Activated naive CD4-positive, alpha-beta T cell treated with anti-CD3 and anti-CD28 coated beads, Interleukin-2, amount 50 U/mL, for 16 hours (primary cell): ENCODE data around the gene MMP20.
"Not testable (repeated sequence)": the region's sequence is repeated elsewhere in the genome, so short reads cannot be mapped to it uniquely, and the experiment has no call there.

Source experiments
- DNase-seq: peaks from one replicate; pipeline ENCODE4 v3.0.0-alpha.2; 2020

Gene MMP20, protein sequence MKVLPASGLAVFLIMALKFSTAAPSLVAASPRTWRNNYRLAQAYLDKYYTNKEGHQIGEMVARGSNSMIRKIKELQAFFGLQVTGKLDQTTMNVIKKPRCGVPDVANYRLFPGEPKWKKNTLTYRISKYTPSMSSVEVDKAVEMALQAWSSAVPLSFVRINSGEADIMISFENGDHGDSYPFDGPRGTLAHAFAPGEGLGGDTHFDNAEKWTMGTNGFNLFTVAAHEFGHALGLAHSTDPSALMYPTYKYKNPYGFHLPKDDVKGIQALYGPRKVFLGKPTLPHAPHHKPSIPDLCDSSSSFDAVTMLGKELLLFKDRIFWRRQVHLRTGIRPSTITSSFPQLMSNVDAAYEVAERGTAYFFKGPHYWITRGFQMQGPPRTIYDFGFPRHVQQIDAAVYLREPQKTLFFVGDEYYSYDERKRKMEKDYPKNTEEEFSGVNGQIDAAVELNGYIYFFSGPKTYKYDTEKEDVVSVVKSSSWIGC

DNA sequence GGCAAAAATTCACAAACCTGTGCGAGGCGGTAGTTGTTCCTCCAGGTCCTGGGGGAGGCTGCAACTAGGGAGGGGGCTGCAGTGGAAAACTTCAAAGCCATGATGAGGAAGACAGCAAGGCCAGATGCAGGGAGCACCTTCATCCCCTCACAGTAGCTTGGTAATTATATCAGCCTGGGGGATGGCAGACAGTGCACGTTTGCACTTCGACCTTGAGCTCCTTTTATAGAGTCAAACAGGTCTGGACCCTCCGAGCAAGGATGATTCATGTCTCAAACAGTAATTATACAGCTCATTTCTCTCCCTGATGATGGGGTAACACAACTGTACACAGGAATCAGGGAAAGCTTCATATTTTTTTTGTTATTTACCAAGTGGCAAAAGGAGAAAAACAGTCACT is at the start of gene MMP20:
TSS of gene MMP20 (minus strand) at position 156 of the 400 bp plus-strand sequence. CDS start at position 143, 13 bp downstream.
- DNase-seq, result no peak

DNA sequence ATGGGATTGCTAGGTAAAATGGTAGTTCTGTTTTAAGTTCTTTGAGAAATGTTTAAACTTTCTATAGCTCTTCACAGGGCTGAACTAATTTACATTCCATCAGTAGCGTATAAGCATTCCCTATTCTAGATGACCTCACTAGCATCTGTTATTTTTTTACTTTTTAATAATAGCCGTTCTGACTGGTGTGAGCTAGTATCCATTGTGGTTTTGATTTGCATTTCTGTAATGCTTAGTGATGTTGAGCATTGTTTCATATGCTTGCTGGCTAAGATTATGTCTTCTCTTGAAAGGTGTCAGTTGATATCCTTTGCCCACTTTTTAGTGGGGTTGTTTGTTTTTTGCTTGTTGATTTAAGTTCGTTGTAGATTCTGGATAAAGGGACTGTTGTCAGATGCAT is 44.5 kb upstream of the MMP20 start:
- DNase-seq, result no peak

DNA sequence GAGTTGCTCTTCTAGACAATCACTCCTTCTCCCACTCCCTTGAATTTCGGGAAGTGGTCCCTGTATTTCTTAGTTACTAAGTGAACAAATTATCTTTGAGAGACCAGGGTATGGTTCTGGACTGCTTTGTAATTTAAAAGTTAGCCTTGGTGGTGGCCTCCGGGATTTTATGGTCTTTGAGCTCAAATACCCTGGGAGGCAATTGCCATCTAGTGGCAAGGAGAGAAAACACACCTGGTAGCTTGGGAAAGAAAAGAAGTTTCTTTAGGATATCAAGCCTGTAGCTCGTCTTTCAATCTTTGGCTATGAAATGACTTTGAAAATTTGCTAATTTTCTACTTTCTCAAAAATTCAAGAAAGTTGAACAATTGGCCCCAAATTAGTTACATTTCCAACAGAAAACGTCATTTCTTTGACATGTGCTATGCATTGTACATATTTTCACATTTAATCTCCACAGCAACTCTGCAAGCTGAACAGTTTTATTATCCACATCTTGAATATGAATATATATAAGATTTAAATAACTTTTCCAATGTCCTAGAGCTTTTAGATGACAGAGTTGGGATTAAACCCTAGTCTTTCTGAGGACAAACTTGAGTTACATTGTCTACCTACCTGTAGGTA is 41.3 kb upstream of the MMP20 start:
- DNase-seq, result no peak

DNA sequence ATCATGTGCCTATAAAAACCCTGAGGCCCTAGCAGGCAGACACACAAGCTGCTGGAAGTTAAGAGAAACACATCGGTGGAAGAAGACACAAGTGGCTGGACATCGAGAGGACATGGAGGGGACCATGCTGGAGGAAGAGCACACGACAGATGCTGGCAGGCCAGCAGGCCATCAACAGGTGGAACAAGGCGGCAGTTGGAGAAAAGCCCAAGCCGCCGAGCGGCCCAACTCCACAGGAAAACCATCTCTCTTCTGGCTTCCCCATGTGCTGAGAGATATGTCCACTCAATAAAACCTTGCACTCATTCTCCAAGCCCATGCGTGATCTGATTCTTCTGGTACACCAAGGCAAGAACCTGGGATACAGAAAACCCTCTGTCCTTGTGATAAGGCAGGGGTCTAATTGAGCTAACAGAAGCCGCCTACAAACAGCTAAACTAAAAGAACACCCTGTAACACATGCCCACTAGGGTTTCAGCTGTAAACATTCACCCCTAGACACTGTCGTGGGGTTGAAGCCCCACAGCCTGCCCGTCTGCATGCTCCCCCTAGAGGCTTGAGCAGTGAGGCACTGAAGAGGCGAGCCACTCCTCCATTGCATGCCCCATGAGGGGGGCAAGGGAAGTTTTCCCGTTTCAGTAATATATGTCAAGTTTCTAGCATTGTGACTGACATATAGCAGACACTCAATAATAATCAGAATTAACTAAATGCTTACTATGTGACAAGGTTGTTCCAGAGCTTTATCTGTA is 39.0 kb upstream of the MMP20 start:
- no peak for DNase-seq

DNA sequence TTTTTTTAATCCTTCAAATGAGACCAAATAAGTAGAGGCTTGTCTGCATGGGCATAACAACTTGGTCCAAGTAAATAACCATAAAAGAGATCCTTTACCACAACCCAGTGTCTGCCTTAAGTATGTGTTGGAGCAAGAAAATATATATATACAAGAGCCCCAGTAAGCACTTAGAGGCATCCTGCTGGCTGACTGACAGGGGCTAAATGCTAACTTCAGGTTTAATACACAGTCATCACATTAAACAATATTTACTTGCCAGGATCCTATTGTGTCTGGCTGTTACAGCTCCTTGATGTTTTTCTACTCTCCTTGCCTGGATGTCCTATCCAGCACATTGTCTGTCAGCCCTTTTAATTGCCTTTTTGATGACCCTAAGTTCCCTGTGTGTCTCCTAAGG is 37.5 kb upstream of the MMP20 start:
- no peak for DNase-seq

DNA sequence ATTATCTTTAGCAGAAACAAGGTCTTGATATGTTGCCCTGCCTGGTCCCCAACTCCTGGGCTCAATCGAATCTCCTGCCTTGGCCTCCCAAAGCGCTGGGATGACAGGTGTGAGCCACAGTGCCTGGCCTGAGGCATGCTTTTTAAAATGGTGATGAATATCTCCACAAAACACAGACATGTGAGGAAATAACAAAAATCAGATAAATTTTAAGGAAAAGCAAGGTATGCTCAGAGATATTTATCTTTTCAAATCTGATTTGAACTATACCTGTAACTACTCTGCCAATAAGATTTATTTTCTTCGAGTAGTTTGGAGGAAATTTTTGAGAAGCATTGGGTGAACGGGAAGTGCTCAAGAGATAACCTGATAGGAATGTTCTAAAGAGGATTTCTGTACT is 35.9 kb upstream of the MMP20 start:
- no peak for DNase-seq

DNA sequence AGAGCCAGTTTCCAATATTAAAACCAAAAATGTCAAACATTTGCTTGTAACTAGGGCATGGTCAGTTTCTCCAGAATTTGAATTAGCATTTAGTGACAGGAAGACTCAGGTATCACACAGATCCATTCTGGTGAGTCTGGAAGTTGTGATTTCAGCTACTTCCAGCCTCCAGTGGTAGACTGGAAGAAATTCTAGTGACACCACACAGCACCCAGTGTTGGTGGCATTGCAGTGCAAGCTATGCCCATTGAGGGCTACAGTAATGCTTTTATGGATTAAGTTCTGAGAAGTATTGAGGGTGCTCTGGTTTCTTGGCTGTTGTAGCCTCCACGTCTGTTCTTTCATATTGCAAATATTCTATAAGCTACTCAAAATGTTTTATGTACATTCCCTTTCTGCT is 31.4 kb upstream of the MMP20 start:
- DNase-seq, result no peak

DNA sequence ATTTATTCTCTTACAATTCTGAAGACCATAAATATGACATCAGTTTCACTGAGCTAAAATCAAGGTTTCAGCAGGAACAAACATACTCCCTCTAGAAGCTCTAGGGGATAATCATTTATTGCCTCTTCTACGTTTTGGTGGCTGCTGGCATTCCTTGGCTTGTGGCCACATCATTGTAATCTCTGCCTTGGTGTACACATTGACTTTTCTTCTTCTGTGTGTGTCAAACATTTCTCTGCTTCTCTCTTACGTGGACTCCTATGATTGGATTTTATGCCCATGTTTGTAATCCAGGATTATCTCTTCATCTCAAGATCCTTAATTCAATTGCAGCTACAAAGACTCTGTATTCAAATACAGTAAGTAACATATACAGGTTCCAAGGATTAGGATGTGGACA is 30.4 kb upstream of the MMP20 start:
- no peak for DNase-seq

DNA sequence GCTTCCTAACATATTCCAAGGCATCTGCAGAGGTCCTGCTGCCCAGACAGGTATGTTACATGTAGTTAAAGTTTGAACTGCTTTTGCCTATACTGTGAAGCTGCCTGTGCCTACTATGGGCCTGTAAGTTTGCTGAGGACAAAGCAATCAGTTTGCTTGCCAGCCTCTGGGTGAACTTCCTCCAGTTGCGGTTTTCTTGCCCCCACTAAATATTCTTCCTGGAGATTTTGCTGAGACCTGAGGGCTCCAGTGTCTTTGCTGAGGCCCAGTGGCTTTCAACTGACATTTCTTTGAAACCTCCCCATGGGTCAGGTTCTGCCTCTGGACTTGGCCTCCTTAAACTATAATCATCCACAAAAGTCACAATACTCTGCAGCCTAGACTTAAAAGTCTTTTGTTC is 29.6 kb upstream of the MMP20 start:
- DNase-seq, result no peak

DNA sequence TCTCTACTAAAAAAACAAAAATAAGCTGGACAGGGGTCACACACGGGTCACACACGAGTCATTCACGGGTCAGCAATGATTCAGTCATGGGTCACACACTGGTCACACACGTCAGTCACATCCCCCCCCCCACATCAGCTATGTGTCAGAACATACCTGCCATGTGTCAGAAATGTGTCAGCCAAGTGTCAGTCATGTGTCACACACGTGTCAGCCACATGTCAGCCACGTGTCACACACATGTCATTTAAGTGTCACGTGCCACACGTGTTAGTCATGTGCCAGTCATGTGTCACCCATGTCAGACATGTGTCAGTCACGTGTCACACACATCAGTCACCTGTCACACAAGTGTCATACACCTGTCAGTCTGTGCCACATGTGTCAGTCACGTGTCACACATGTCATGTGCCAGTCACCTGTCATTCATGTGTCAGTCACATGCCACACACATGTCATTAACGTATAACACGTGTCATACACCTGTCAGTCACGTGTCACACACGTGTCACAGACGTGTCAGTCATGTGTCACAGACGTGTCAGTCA is 28.7 kb upstream of the MMP20 start:
- no peak for DNase-seq

DNA sequence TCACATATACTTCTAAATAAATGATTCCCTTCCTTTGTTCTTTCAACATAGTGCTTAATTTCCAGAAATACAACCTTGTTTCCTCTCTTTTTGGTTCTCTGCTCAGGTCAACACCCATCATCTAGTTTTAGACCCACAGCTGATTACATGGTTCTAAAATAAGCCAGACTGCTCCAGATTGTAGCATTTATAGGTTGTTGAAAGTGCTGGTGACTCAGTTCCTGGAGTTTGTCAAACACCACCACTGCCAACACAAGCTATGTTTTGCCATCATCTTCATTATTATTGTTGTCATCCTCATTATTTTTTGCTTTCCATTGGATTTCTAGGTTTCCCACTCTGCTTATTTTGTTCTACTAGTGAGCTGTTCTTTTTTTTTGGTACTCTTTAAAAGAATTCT is 22.3 kb upstream of the MMP20 start:
- DNase-seq, result no peak

DNA sequence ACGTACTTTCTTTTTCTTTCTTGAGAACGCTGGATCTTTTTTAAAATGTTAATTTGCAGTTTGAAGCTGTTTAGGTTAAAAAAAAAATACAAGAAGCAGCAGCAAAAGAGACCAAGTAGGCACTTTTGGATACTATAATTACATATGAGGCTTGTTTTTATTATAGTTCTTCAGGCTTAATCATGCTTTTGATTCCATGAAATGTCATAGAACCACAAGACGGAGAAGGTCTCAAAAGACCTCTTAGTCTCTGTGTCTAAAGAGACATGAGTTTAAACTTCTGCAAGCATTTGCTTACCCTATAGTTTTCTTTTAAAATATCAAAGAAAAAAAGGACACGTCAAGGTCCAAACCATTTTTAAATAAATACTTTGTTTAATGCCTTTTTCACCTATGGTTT is 18.8 kb upstream of the MMP20 start:
- DNase-seq, result no peak

DNA sequence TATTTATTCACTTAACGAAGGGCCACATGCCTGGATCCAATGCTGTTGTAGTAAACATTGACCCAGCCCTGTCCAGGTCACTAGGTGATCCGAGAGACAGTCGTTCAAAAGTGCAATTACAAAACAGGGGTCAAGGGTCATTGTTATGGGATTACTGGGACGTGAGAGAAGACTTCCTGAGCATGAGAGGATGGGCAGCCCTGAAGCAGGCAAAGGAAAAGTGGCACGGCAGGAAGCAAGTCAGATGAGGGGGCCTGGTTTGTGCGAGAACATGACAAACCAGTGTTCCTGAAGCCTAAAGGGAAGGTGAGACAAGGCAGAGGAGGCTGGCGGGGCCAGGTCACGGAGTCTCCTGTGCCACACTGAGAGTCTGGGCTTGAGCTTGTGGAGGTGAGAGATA is 15.8 kb upstream of the MMP20 start:
- DNase-seq, result no peak

DNA sequence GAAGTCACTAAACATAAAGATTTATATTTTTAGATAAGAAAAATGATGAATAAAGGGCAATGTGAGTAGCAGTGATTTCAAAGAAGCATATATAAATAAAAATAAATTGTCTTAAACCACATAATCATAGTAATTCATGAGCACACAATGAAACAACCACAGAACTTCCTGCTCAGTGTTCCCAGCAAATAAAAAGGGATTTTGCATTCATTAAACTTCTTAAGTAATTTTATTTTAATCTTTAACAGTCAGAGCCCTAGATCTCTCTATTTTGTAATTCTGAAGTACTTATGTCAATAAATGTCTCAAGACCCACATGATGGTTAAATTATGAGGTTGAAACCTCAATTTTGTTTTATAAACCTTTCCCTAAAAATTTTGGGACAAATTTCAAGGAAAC is 14.5 kb upstream of the MMP20 start:
- DNase-seq, result no peak

DNA sequence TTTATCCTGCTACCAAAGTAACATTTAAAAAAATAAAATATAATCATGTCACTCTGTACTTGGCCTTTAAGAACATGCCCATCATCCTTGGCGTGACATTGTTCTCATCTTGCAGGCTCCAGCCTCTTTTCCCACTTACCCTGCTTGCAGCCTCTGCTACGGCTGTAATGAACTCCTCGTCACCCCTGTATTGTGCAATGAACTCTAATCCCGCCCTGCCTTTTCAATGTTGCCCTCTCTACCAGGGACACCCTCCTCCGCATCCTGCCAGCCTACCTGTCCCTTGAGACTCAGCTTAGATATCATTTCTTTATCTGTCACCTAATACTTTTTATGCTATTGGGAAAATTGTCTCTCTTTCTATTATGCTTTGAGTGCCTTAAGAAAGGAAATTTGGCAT is 12.6 kb upstream of the MMP20 start:
- no peak for DNase-seq

DNA sequence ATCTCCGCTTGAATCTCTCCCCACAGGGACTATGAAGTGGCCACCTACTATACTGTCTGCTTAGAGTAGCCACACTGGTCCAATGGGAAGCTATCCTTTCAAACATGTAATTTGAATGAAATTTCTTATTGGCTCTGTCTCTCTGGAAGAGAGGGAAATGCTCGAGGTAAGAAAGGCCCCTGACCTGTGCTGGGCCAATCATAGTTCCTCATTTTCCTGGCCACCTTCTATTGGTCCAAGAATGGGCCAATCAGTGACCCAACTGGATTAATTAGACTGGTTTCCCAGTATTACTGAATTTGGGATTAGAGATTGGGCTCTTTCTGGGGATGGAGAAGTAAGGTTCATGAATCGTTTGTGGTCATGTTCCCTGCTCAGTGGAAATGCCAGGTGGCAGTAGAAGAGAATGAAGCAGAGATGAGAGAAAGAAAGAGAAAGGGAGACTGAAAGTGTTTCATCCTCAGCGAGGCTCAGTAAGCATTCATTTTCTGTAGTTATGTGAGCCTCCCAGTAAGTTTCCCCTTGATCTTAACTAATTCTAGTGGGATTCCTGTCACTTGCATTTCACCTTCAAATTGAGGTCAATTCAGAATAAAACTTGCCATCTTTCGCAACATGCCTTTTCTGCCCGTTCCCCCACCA is 8.4 kb upstream of the MMP20 start:
- DNase-seq, result no peak

DNA sequence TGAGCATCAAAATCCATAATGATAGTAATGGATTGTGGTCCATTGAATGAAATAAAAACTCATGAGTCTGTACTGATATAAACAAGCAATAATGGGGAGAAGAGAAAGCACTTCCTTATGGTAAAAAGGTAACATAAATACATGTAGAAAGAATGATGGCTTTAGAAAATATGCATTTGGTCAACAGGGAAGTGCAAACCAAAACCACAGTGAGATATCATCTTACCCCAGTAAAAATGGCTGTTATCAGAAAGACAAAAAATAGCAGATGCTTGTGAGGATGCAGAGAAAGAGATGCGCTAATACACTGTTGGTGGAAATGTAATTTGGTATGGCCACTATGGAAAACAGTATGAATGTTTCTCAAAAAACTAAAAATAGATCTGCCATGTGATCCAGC is 6.9 kb upstream of the MMP20 start:
- no peak for DNase-seq

DNA sequence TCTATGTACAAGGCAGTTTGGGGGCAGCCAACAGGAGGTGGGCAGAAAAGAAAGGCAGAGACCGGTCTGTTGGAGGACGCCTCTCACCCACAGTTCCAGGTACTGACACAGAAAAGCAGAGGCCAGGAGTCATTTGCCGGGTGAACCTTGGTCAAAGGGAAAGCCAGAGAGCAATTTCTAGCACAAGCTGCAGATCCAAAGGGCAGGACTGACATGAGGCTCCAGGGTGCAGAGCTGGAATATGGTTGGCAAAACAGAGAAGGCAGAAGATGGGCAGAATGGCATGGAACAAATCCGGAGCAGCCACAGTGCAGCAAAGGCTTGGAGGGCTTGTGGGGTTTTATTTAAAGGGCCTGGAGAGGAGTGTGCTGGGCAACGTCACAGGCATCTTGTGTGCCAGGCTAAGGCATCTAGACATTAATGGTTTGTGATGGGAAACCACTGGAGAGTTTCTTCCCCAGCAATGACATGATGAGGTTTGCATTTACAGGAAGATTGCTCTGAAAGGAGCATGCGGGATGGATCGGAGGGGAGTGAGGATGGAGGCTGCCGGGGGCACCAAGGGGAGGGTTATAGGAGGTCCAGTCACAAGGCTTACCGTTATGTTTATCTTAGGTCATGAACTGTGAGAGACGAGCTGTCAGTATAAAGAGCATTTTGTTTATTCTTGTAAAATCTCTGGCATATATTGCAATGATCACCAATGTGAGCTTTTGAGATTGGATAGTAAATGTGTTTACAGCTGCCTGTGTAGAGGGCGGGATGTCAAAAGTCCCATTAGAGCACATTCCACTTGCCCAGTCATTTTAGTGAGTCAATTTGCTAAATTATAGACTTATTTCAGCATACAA is 5.7 kb upstream of the MMP20 start:
- DNase-seq, result no peak

DNA sequence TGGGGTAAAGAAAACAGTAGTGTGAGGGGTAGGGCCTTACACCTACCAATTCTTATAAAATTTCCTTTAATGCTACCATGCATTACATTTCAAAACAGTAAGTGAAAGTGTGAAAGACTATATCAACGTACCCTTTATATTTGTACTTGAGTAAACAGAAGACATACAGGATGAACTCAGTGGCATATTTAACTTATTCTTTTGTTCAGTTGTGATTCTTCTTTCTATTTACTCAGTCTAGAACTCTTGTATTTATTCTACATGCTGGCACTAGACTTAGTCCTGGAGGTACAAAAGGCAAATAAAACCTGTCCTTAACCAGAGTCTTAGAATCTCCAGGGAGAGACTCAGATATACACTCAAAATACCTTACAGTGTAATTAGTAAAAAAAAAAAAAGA is 4.8 kb upstream of the MMP20 start:
- DNase-seq, result not testable (repeated sequence)

DNA sequence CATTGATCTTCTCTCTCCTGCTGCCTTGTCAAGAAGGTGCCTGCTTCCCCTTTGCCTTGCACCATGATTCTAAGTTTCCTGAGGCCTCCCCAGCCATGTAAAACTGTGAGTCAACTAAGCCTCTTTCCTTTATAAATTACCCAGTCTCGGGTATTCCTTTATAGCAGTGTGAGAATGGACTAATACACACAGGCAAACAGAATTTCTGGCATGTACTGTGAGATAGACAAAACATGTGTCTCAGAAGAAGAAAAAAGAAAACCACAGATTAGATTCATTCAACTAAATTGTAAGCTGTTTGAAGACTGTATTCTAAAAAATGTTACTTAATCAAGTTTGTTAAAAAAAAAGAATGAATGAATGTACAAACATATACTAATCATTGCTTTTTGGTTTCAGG is 1.5 kb upstream of the MMP20 start:
- no peak for DNase-seq

DNA sequence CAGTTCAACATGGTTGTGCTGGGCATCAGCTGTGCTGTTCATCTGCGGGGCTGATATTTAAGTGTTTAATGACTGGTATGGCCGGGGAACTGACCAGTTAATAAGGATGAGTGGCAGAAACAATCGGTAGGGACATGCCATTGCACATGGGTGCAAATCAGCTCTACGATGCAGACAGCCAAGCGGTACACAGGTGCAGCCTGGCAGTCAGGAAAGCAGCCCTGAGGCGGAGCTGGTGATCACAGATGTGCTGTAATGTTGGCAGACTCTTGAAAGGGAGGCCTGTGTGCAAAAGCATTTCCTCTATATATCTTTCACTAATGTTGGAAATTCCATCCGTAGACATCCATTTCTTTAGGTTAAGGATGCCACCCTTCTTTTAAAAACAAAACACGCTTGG is 1.1 kb downstream of the MMP20 start:
- DNase-seq, result no peak

DNA sequence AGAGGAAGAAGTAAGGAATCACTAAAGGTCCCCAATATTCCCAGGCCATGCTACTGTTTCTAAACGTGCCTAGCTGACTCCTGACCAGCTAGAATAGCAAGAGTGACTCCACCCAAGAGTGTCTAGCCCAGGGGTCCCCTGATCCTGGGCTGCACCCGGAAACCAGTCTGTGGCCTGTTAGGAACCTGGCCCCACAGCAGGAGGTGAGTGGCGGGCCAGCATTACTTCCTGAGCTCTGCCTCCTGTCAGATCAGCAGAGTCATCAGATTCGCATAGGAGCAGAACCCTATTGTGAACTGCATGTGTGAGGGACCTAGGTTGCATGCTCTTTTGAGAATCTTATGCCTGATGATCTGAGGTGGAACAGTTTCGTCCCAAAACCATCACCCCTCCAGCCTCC is 2.0 kb downstream of the MMP20 start:
- no peak for DNase-seq
